SW 1271 (cell line): ENCODE data around the gene MAP3K12.
"Not testable (repeated sequence)": the region's sequence is repeated elsewhere in the genome, so short reads cannot be mapped to it uniquely, and the experiment has no call there.

Source experiments
- DNase-seq, 2 experiments: peaks; one replicate each; lab custom pipeline; 2025; lab: John Stamatoyannopoulos, UW

MAP3K12 gene

GRCh38 chr12:53493610-53494391, 5.5 kb downstream of the MAP3K12 start:
- no peak for DNase-seq

- DNase-seq: peak; percentile 61 to 87
Measured at GRCh38 chr12:53492830-53493609, 6.2 kb downstream of the MAP3K12 start.

- no peak for DNase-seq
Measured at GRCh38 chr12:53492188-53492587, 7.1 kb downstream of the MAP3K12 start.

DNA sequence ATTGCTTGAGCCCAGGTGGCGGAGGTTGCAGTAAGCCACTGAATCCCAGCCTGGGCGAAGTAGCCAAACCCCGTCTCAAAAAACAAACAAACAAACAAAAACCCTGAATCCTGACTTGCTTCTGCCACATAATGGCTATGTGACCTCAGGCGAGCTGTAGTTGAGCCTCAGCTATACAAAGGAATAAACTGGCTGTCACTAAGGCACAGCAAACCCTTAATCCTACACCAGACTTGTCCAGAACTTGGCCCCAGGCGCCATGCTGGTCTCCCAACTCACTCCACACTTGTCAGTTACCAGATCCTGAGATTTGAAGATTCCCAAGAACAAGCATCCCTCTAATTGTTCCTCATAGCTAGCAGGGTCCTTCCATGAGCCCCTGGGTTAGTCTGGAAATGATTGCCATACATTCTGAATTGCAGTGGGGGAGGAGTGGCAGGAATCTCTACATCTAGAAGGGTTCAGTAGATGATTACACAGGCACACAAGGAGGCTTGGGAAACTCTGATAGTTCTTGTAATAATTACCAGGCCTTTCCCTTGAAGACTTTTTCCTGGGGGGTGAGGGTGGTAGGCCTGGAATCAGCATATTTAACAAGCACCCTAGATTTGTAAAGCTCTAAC, 9.9 kb downstream of the MAP3K12 start:
- no peak for DNase-seq

- DNase-seq: no peak
Measured at GRCh38 chr12:53486736-53487487, 12.3 kb downstream of the MAP3K12 start.

- DNase-seq: no peak
Measured at GRCh38 chr12:53485955-53486735, 13.1 kb downstream of the MAP3K12 start.

DNA sequence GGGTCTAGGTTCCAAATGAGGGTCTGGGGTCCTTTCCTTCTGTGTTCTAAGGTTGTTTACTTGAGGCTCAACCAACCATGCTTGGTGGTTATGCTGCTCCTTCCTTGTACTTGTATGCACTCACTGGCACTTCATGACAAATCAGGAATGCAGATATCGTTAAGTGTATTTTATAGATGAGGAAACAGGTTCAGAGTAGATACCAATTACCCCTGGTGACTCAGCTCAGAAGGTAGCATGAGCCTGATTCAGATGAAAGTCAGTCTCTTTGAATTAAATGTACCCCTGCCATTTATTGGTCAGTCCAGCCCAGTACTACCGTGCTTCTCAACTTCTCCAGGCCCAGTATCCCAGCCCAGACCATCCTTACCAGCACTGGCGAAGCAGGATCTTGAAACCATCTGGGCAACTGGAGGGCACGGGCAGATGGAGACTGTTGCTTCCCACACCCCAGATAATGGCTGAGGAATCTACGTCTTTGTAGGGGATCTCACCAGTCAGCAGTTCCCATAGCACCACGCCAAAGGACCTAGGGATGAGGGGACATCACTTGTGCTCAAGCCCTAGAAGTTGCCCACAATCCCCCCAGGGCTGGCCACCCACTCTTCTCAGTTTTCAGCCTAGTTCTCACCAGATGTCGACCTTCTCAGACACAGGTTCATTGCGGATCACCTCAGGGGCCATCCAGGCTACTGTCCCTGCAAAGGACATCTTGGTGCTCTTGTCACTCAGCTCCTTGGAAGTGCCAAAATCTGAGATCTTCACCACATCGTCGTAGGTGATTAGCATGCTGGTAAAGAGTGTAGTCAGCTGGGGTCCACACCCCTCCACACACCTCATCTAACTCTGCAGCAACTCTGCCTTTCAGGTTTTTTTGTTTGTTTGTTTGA, 14.3 kb downstream of the MAP3K12 start:
- DNase-seq: no peak

GRCh38 chr12:53483979-53484377, 15.3 kb downstream of the MAP3K12 start:
- DNase-seq: no peak

GRCh38 chr12:53483225-53483978, 15.9 kb downstream of the MAP3K12 start:
- no peak for DNase-seq

- DNase-seq: no peak
Measured at GRCh38 chr12:53482626-53483168, 16.6 kb downstream of the MAP3K12 start.

DNA sequence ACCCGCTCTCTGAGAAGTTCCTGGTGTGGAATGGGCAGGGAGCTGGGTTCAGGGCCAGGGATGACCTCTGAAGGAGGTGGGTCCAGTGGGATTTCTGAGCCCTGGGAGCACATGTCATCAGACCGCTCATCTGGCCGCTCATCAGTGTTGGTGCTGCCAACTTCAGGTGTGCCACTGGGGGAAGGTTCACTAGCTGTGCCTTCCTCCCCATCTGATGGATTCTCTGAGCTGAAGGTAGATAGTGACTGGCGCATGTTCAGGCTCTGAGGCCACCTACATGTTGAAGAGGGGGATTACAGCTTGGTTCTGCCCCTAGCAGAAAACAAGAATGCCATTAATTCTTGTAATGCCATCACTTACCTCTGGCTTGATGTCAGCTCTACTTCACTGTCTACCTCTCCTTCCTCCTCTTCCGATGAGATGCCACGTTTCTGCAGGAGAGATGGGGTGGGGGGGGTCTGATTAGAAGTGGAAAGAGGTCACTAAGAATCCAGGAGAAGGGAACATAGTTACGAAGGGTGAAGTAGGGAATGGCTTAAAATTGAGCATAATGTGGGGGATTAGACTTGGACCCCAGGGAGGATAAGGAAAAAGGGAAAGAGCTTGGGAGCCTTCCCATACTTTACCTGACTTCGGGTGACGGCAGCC, 17.2 kb downstream of the MAP3K12 start:
- DNase-seq: peak in 1 of 2 experiments; percentile 47

DNA sequence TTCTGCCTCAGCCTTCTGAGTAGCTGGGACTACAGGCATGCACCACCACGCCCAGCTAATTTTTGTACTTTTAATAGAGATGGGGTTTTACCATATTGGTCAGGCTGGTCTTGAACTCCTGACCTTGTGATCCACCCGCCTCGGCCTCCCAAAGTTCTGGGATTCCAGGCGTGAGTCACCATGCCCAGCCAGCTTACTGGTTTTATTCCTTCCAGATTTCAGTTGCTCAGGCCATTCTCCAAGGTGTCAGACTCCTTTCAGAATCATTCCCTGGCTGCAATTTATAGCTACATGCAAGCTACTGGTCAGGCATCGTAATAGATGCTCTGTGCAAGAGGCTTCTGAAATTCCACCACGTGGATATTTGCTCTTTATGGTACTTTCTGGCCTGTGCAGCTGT, 17.8 kb downstream of the MAP3K12 start:
- not testable (repeated sequence) for DNase-seq

GRCh38 chr12:53480491-53481442, 18.5 kb downstream of the MAP3K12 start:
- no peak for DNase-seq

- DNase-seq: no peak
Measured at GRCh38 chr12:53479331-53479730, 19.9 kb downstream of the MAP3K12 start.

DNA sequence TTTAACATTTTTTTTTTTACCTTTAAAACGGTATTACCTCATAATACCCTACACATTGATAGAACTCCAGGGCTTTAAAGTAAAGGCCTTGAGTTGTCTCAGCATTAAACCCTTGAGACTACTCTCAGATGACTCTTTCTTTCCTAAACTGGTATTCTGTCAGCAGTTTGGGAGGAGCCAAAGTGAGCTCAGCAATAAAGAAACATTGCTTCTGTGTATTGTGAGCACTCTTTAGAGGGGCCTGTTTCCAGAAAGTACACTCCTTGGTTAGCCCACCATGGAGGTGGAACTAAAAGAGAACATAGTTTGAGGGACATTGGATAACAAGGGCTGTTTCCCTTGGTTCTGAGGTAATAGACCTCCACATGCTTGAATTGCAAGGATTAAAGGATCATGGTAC, 20.4 kb downstream of the MAP3K12 start:
- DNase-seq: no peak

- DNase-seq: peak in 1 of 2 experiments; percentile 44
Measured at GRCh38 chr12:53476769-53477209, 22.5 kb downstream of the MAP3K12 start.

DNA sequence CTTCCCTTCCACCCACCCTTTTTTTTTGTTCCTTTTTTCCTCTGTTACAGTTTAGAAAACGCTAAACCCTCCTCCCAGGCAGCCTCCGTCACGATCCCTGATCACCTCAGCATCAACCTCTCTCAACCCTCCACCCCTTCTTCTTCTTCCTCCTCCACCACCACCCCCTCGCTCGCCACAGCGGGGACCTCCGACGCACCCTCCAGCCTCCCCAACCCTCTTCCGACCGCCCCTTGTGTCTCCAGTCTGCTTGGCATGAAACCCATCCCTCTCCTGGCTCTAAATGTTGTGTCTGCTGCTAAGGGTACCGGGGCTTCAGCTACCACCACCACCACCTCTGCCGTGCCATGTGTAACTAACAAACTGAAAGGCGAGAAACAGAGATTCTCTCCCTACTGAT, 24.4 kb downstream of the MAP3K12 start:
- DNase-seq: no peak
